Stimulated activated CD4-positive, alpha-beta T cell treated with anti-CD3 and anti-CD28 coated beads, Interleukin-1b, Interleukin-23, amount 100 ng/mL, for 4 hours (primary cell): ENCODE data around the gene INO80B.
"Not testable (repeated sequence)": the region's sequence is repeated elsewhere in the genome, so short reads cannot be mapped to it uniquely, and the experiment has no call there.

ENCODE experiments used
- DNase-seq, 2 donors: peaks; one replicate each; pipeline ENCODE4 v3.0.0-alpha.2; 2020; ENCODE audit warnings: low read depth in 2 of 2

Gene INO80B

DNA sequence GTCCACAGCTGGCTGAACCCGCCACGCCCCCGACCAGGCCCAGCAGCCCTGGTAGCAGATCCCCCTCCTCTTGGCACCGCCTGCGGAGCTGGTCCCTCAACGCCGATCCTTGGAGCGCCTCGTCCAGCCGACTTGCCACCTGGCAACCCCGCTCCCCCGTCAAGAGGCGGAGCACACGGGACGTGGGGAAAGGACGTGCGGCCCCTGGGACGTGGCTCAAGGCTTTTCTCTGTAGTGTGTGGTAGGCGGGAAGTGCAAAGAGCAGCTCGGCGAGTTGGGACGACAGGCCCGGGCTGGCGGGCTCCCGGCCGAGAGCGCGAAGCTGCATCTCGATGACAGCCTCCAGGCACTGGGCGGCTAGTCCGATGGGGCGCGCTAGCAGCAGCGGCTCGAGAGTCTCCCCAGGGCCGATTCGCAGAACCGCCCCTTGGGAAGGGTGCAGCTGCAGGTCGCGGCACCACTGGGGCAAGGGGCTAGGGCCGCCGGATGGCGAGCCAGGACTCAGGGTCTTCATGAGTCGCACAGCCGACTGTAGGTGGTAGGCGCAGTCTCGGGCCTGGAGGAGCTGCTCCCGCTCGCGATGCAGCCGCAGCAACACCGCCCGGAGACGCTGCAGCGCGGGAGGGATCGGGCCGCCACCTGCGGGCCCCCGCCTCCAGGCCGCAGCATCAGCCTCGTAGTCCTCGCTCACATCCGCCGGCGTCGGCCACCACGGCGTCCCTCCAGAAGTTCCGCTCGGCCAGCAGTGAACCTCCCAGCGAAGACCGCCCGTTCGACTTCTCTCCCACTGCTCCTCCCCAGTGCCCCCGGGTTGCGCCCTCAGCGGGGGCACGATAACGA, 27.3 kb downstream of the INO80B start:
- DNase-seq = no peak

DNA sequence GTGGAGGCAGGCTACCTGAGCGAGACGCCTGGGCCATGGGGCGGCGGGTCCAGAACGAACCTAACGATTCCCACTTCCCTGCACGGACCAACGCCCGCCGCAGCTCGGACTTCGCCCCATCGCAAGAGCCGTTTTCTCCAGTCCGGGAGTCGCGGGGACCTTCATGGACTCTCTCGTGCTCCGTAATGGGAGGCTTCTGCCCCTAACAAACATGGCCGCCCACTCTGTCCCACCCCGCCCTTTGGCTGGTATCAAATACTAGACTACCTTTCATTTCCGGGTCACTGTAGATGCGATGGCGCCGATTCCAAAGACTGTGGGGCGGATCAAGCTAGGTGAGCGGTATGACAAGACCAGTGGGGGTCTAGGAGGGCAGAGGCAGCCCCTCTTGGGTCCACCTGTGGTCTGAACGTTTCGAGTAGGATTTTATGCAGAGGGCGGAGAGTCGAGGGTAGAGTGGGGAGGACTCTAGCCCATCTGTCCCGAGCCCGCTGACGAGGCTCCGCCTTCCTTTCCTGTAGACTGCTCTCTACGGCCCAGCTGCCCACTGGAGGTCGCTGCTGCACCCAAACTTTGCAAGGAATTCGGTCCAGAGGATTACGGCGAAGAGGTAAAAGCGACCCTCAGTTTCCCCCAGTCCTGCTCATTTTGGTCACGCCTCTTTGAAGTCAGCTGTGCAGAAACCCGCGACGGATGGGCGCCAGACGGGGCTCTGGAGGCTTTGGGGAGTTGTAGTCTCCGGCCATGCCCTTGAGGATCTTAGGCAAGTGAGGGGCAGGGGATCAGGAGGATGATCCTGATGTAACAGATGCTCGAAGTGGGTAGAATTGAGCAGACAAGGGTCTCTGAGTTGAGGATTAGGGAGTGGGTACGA, 28.2 kb downstream of the INO80B start, which contains the start of the genes CCDC142 and TTC31:
TSS of gene CCDC142 (minus strand) at position 198 of the 874 bp plus-strand sequence. CDS start at position 37, 161 bp downstream.
TSS of gene TTC31 (plus strand) at position 281 of the 874 bp plus-strand sequence. CDS start at position 296, 15 bp downstream.
- peak; percentile 85 to 86 for DNase-seq

DNA sequence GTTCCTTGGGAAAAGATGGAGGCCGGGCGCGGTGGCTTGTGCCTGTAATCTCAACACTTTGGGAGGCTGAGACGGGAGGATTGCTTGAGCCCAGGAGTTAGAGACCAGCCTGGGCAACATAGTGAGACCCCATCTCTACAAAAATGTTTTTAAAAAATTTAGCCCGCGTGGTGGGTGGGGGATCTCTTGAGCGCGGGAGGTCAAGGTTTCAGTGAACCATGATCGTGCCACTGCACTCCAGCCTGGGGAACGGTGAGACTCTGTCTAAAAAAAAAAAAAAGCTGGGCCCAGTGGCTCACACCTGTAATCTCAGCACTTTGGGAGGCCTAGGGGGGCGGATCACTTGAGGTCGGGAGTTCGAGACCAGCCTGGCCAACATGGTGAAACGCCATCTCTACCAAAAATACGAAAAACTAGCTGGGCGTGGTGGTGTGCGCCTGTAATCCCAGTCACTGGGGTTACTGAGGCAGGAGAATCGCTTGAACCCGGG, 28.8 kb downstream of the INO80B start:
- not testable (repeated sequence) for DNase-seq

DNA sequence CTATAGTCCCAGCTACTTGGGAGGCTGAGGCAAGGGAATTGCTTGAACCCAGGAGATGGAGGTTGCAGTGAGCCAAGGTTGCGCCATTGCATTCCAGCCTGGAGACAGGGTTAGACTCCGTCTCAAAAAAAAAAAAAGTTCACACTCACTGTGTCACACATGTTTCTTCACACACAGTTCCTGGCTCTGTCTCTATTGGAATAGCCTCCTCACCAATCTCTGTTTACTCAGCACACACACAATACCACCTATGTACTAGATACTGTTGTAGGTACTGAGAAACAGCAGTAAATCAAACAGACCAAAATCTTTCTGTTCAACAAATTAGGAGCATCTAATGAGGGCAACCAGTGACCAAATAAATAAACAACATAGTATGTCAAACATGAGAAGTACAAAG, 31.3 kb downstream of the INO80B start:
- no peak for DNase-seq

DNA sequence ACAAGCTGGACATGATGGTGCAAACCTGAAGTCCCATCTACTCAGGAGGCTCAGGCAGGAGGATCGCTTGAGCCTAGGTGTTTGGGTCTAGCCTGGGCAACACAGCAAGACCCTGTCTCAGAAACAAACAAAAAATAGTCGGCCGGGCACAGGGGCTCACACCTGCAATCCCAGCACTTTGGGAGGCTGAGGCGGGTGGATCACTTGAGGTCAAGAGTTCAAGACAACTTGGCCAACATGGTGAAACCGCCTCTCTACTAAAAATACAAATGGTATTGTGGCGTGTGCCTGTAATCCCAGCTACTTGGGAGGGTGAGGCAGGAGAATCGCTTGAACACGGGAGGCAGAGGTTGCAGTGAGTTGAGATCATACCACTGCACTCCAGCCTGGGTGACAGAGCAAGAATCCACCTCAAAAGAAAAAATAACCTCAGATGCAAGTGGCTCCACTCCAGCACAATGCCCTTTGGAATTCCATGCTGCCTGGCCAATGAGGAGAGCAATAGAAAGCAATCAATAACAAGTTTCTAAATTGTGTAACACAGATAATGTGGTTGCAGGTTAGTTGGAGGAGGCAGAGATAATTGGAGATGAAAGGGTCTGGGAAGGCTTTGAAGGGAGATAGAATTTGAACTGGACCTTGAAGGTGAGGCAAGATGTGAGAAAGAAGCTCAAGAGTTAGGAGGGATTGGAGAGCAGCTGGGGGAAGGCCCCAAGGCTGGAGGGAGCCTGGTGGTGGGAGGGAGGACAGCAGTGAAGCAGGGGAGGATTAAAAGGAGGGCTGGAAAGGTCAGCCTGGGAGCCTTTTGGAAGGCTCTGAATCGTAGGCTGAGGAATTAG, 34.0 kb downstream of the INO80B start:
- DNase-seq = no peak

DNA sequence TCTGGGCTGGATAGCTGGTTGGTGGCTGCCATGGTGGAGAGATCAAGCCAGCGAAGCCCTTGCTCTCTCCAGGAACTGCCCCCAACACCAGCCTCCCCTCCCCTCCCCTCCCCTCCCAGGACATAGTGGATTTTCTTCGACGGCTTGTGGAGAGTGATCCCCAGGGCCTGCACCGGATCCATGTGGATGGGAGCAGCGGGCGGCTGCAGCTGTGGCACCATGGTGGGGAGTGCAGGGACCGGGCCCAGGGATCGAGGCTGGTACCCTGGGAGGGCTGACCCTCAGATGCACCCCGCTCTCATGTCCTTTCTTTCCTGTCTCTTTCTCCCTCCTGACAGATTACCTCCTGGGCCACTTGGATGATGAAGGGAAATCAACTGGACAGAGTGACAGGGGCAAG, 35.0 kb downstream of the INO80B start:
- DNase-seq = no peak

DNA sequence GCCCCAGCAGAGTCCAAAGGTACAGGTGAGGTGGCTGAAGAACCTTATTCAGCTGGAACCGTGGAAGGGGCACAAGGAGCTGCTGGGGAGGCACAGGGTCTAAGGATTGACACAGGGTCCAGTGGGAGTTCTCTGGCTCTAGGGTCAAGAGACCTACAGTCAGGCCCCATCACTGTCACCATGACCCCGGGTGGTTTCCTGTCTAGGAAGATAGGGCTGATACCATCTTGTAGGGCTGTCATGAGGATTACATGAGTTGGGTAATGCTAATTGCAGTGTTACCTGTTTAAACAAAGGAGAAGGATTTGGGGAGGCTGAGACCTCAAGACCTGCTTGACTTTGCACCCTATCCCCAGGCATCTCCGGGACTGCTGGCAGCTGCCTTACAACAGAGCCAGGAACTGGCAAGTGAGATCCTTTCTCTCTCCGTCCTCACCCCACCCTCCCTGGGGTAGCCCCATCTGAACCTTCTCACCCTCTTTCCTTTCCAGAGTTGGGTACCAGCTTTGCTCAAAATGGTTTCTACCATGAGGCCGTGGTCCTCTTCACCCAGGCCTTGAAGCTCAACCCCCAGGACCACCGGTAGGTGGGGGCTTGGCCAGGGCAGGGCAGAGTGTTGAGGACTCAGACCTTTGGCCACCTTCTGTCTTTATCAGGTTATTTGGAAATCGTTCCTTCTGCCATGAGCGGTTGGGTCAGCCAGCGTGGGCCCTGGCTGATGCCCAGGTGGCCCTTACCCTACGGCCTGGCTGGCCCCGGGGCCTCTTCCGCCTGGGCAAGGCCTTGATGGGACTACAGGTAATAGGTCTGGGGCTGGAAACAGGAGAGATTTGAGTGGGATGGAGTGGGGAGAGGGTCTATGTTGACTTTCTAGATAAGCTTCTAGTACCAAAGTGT, 37.0 kb downstream of the INO80B start:
- DNase-seq = no peak

DNA sequence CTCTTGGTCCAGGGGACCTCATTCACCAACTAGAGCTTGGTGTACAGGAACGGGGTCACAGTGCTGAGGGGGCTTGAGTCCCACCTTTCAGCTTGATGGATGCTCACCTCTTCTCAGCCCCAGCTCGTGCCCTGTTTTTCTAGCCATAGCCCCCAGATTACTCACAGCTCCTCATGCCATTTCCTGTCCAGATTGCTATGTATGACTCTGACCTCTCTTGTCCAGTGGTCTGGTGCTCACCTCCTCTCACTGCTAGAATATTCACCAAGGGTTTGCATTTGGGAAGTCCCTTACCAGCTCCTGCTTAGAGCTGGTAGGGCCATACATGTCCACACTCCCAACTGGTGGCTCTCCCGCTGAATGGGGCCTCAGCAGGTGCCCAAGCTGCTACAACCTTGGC, 38.7 kb downstream of the INO80B start:
- DNase-seq = no peak

DNA sequence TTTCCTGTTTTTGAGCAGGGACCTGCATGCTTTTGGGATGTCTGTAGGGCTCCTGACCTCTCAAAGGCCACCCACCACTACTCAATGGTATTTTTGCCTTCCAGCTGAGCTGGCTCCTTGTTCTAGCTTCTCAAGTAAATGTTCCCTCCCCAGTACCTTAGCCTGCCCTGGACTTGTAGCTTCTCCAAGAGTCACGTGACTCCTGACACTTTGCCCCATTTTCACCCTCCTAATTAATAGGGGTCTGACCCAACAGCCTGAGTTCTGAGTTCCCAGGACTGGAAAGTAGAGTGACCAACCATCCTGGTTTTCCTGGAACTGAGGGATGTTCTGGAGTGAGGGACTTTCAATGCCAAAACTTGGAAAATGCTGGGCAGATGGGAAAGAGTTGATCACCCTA, 40.6 kb downstream of the INO80B start:
- DNase-seq = no peak

DNA sequence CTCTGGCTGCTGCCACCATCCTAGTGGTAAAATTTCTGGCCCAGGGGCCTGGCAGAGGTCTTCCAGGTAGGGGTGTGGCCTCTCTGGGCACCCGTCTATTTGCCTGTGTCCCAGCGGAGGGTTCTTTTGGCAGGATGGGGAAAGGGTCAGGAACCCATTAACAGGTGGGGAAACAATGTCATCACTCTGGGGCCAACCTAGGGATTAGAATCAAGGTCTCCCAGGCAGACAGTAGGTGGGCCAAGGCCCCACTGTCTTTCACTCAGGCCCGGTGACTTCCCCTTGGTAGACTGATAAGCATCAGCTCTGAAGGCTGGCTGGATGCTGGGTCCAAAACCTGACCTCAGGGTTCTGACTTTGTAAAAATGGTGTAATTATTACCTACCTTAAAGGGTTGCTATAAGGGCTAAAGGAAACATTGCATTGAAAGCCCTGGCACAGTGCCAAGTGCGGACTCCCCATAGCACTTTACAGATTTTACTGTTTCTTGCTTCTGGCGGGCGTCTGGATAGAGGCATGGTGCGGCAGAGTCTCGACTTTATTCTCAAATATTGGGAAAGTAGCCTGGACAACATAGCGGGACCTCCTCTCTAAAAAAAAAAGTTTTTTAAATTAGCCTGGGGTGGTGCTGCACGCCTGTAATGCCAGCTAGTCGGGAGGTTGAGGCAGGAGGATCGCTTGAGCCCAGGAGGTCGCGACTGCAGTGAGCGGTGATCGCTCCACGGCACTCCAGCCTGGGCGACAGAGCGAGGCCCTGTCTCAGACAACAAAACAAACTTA, 42.3 kb downstream of the INO80B start:
- DNase-seq = no peak

DNA sequence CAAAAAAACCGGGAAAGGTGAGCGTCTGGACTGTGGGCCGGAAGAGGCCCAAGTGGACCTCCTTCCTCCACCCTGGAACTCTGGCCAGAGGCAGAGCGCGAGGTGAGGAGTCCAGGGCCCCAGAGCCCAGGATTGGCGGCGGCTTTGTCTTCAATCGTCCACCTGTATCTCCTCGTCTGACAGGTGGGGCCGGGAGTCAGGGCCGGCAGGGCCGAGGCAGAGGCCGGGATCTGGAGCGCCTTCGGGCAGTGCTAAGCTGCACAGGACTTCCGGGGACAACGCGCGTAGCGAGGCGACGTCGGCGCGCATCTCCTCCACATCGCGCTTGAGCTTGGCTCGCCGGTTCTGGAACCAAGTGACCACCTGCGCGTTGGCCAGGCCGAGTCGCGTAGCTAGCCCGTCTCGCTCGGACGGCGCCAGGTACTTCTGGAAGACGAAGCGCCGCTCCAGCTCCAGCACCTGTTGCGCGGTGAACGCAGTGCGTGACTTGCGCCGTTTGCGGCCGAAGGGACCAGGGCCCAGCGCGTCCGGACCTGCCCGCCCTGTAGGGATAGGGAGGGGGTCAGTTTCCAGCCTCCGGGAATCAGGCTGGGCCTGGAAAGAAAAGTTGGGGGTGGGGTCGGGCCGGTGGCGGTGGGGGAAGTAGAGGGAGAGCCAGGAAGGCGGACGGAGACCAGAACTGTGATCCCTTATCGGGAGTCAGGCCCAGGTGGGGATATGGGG, 43.1 kb downstream of the INO80B start:
- no peak for DNase-seq

DNA sequence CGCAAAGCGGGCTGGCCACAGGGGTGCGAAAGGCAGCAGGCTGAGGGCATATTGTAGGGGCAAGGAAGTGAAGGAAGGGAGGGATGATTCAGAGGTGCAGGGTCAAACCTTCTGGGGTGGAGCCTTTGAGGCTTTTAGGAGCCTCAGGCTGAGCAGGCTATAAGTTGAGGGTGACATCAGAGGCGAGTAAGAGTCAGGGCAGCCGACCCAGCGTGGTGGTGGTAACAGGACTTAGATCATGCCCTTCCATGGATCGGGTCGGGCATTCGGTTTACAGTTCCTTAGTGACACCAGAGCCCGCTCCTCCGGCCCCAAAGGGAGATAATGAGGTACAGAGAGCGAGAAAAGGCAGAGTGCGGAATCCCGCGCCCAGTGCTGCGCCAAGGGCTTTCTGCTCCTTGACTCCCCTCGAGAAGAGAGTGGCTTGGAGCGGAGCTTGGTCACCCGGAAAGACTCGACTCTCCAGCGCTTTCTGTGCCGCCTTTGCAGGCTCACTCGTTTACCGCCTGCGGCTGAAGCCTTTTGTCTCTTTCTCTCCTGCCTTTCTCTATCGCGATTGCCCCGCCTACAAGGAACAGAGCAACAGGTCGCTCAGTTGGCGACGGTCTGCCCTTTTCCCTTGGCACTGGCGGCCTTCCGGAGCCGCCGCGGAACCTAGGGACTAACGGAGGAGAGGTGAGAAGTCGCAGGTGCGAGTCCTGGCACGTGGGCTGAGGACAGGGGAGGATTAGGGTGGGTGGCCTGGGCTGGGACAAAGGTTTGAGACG, 43.8 kb downstream of the INO80B start:
- no peak for DNase-seq

DNA sequence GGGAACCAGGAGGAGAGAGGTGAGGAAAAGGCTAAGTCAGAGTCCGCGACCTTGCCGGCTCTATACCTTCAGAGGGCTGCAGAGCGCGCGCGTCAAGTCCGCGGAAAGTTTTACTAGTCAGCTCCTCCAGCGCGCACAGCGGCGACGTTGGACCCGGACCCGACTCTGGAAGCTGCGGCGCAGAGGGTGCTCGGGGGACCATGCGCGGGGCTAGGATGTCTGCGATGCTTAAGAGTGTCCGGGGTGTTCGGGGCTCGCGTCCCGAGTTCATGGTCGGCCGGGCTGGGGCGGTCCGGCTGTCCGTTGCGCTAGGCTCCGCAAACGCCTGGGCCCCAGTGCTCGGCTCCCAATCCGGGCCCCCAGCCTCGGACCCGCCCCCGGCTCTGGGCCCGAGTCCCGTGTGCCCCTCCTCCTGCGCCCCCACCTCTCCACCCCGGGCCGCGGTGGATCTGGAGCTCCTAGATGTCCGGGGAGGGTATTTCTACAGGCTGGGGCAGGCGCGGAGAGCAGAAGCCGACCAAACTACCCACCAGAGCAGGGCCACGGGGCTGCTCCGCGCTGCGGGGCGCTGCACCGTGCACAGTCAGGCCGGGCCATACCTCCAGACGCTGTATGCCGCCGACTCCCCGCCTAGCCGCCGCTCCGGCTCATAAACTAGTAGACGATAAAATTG, 44.5 kb downstream of the INO80B start, which contains the start of gene LBX2:
TSS of gene LBX2 (minus strand) at position 337 of the 673 bp plus-strand sequence. CDS start at position 271, 66 bp downstream.
- peak in 1 of 2 donors; percentile 36 for DNase-seq

DNA sequence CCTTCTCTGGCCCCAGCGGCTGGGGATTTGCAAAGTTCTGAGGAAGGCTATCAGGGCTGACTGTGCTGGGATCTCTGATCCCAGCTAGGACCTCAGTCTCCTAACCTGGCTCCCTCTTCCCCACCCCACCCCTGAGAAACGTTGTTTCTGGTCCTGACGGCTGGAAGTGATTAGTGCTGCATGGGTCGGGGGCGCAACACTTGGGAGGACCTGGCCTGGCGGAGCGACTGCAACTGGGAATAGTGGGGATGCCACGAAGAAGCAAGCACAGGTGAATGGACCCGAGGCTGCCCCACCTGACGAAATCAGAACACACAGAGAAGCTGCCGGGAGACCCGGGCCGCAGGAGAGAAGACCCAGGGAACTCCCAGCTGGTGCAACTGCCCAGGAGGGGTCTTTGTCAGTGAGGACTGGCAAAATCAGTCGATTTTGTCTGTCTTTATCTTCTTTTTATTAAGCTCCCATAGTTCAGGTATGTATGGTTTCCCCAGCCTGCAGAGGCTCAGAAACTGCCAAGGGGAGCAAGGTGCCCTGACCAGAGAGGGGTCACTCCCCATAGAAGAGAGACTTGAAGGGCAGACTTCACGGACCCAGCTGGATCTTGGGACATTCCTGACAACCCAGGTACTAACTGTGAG, 45.2 kb downstream of the INO80B start:
- no peak for DNase-seq

DNA sequence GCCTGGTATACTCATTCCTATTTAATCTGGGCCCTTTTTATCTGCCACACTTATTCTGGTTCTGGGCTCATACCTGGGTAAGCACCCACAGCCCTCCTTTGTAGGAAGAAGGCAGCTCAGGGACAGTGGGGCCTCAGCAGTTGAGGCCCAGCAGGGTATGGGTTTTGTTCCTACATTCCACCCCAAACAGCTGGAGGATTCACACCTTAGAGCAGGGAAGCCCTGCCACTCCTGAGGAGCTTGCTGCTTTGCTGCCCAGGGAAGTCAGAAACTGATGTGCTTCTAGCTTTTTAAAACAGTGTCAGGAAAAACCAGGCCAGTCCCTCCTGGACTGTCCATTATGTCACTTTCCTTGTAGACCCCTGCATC, 45.7 kb downstream of the INO80B start:
- no peak for DNase-seq

DNA sequence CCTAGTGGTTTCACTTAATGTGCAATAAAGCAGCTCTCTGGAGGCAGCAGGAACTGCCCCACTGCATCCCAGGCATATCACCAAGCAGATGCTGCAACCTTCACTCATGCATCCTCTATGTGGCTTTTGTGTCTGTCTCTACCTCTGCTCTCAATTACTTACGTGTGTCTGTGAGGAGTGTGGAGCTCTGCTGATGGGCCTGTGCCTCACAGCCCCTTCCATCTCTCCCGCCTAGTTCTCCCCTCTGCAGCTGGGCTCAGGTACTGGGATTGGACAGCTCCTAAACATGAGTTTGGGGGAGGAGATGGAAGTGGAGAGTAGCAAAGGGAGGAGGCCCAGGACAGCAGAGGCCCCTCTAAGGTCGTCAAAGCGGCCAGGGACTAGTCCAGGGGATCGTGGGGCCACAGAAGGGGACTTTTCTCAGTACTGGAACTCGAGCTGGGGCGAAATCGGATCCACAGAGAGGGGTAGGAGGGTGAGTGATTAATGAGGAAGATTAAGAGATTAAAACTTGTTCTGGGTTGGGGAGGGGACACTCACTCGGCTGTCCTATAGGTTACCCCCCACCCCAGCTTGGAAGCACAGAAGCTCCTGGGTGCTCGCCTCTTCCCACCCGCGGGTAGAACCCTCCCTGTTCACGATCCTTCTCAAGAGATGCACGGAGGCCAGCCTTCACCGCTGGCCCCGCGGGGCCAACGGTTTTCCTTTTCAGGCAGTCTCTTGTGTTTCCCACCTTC, 46.6 kb downstream of the INO80B start:
- DNase-seq = no peak
